BJ (cell line): ENCODE results near the gene SIGLEC5. TPM values are rescaled to one million over a fixed set of nuclear protein-coding genes. Genes with fewer than 3 reads are reported as not detected.

Experiments used
- CTCF ChIA-PET: fragments of 350-600 bp; formaldehyde crosslinking; extraction: SDS; loops from one replicate; lab custom pipeline; 2021; ENCODE audit warnings: antibody characterized with exemption, inconsistent platforms; lab: Yijun Ruan, JAX
- POLR2A ChIA-PET: fragments of 300-600 bp; sonication (Branson Sonifier 250); formaldehyde crosslinking; extraction: SDS; loops from one replicate; lab custom pipeline; 2021; ENCODE audit warnings: antibody characterized with exemption; lab: Charles Lee
- DNase-seq: peaks from one replicate; pipeline ENCODE4 v3.0.0-alpha.2; 2011; ENCODE audit warnings: low read depth
- H3K27me3 ChIP-seq: 2 replicates; pipeline ENCODE4 v1.6.0; 2011; ENCODE audit warnings: low read length; ENCODE audit not compliant: control insufficient read depth, insufficient read depth
- H3K36me3 ChIP-seq: 2 replicates; pipeline ENCODE4 v1.5.1; 2011; ENCODE audit warnings: low read length; ENCODE audit not compliant: control insufficient read depth, insufficient read depth
- H3K4me3 ChIP-seq: 2 replicates; pipeline ENCODE4 v1.5.1; 2011; ENCODE audit warnings: low read depth, mild to moderate bottlenecking, control low read depth, low read length
- CTCF ChIP-seq: IDR thresholded peaks from 2 replicates; pipeline ENCODE4 v1.5.1; 2011; ENCODE audit warnings: low read depth, mild to moderate bottlenecking, control low read depth, inconsistent platforms, low read length, moderate library complexity; ENCODE audit not compliant: insufficient read depth
- polyA plus RNA-seq: library from polyadenylated mRNA; depleted of rRNA; stranded (reverse); fragments of >200 nt; gene quantifications from 2 replicates; pipeline ENCODE4 v1.2.3, GENCODE V29; 2011

The SIGLEC5 gene
- polyA plus RNA-seq, 1 experiment, result not detected

GRCh38 chr19:51664131-51664530 is 33.9 kb upstream of the SIGLEC5 start:
- no peak for DNase-seq
- POLR2A ChIA-PET, result no interaction called here
- CTCF ChIA-PET, result interaction anchor here (0.7 to 1.8 kb wide), 4 partner anchors 15 to 191 kb away, joined by 3 to 8 read pairs (median 3); no protein-coding TSS in a partner anchor
- Histone ChIP-seq H3K4me3 (no peak overlapping the region), H3K36me3 (no peaks in the 10 kb centered on the region), H3K27me3 (0 out of 2 replicates have a peak, but pooled peaks cover 2% of the 10 kb centered on the region)
- TF ChIP-seq CTCF, result no peak

- Histone ChIP-seq H3K27me3 (0 out of 2 replicates have a peak, but pooled peaks cover 2% of the 10 kb centered on the region), H3K36me3 (no peaks in the 10 kb centered on the region), H3K4me3 (no peak overlapping the region)
- no peak for TF ChIP-seq CTCF
- CTCF ChIA-PET, result interaction anchor here (0.7 to 1.8 kb wide), 4 partner anchors 16 to 191 kb away, joined by 3 to 8 read pairs (median 3); no protein-coding TSS in a partner anchor
- POLR2A ChIA-PET, result no interaction called here
- DNase-seq, result no peak
These were observed 33.4 kb upstream of the SIGLEC5 start for GRCh38 chr19:51663650-51664049.

DNA sequence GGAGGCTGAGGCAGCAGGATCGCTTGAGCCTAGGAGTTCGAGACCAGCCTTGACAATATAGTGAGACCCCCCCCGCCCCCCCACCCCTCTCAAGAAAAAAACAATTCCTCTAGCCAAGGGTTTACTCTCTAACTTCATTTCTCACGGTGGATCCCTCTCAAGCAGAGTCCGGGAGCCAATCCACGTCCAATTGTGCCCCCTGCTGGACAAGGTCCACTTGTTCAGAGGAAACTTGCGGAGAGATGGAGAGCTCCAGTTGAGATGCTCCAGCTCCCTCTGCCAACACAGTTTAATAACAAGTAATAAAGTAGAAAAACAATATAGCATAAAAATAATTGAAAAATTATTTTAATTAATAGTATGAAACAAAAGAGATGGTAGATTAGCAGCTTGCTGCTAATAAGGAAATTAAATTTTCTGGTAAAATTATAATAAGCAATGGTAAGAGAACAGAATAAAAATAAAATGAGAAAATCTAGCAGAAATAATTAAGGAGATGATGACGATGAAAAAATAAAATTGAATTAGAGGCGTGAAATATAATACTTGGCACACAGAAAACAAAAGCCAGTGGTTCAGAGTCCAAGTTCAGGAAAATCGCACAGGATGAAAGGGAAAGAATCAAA is 30.9 kb upstream of the SIGLEC5 start:
- no peaks in the 10 kb centered on the region for H3K27me3 ChIP-seq
- ChIA-PET POLR2A (no interaction called here), CTCF (interaction anchor here (0.6 to 2.3 kb wide), 18 partner anchors 8 to 416 kb away, joined by 3 to 14 read pairs (median 4); no protein-coding TSS in a partner anchor)
- DNase-seq, result no peak
- H3K36me3 ChIP-seq, result no peaks in the 10 kb centered on the region
- TF ChIP-seq CTCF, result peak; percentile 73
- no peak overlapping the region for H3K4me3 ChIP-seq

DNA sequence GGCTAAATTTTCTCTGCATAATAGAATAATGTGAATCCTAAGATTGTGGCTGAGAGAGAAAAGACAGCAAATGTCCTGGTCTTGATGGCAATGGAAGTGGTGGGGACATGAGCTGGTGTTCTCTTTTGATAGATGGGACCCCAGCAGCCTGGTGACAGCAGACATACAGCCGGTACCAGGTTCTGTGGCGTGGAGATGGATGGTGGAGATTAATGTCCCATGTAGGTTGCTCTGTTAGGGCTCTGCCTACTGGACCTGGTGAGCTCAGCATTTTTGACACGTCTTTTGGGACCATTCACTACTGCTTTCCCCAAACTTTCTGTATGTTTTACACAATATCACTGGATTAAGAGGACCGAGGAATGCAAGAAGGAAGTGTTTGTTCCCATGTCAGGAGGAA is 24.6 kb upstream of the SIGLEC5 start:
- TF ChIP-seq CTCF, result no peak
- POLR2A ChIA-PET, result no interaction called here
- DNase-seq, result no peak
- Histone ChIP-seq H3K36me3 (no peaks in the 10 kb centered on the region), H3K4me3 (no peak overlapping the region), H3K27me3 (no peaks in the 10 kb centered on the region)
- CTCF ChIA-PET, result interaction anchor here (0.8 to 2.3 kb wide), 6 partner anchors 35 to 183 kb away, joined by 3 to 10 read pairs (median 4); no protein-coding TSS in a partner anchor

DNA sequence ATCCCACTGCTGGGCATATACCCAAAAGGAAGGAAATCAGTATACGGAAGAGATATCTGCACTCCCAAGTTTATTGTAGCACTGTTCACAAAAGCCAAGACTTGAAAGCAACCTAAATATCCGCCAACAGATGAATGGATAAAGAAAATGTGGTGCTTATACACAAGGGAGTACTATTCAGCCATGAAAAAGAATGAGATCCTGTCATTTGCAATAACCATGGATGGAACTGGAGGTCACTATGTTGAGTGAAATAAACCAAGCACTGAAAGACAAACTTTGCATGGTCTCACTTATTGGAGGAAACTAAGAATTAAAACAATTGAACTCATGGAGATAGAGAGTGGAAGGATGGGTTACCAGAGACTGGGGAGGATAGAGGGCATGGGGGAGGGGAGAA is 23.0 kb upstream of the SIGLEC5 start:
- Histone ChIP-seq H3K4me3 (no peak overlapping the region), H3K36me3 (no peaks in the 10 kb centered on the region), H3K27me3 (no peaks in the 10 kb centered on the region)
- TF ChIP-seq CTCF, result no peak
- ChIA-PET CTCF (interaction anchor here (1.0 to 2.3 kb wide), 3 partner anchors 8 to 232 kb away, joined by 3 to 10 read pairs (median 5); no protein-coding TSS in a partner anchor), POLR2A (no interaction called here)
- no peak for DNase-seq
